A673 (cell line): ENCODE data around the gene DYNC1LI1.

Source experiments
- CTCF ChIP-seq: fragments of 300-800, 200-600 bp; sonication (generic); conservative IDR thresholded peaks from 2 replicates; pipeline ENCODE4 v1.5.1; 2017; ENCODE audit warnings: low read depth, mild to moderate bottlenecking, antibody characterized with exemption, low read length, moderate library complexity, mixed read lengths
- EZH2 ChIP-seq: fragments of 200-600 bp; sonication (generic); IDR thresholded peaks from 2 replicates; pipeline ENCODE4 v1.6.1; 2017; ENCODE audit warnings: borderline replicate concordance, low read depth, mild to moderate bottlenecking, mixed read lengths, antibody characterized with exemption, low read length; ENCODE audit not compliant: poor library complexity, severe bottlenecking

- TF ChIP-seq CTCF (no peak), EZH2 (no peak)
Observed at GRCh38 chr3:32498252-32498651, 72.4 kb downstream of the DYNC1LI1 start.
